ENCODE results near the gene TEF. TPM values are rescaled to one million over a fixed set of nuclear protein-coding genes. Genes with fewer than 3 reads are reported as not detected.

TEF gene
- total and polyA plus RNA-seq, 2 experiments from 2014 or later, result 2.3 to 7.2 TPM

DNA sequence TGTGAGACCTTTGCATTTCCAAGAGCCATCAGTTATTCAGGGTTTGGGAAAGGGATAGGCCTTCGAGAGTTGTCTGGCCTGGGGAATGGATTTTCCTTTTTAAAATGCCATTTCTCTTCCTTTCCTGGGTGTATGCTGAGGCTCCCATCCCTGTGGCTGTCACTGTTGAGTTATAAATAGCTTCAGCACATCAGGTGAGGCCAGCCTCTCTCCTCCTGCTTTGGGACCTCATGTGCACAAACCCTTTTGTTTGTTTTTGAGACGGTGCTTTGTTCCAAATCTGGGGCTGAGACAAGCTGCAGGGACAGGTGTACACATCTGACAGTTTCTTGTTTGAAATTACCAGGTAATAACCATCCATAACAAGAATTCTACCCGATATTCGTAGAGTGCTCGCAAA is 1.3 kb downstream of the TEF start:
- Histone ChIP-seq H3K79me2 (replicated peaks; ENCODE audit: insufficient read depth) (0 out of 2 replicates have a peak, but pooled peaks cover 3% of the 10 kb centered on the region), H3F3A (replicated peaks; ENCODE audit: low read depth) (peaks cover 18% of the 10 kb centered on the region), H3K9me2 (ENCODE audit: insufficient read depth) (no peaks in the 10 kb centered on the region), H4K20me1 (replicated peaks; ENCODE audit: insufficient read depth) (no peaks in the 10 kb centered on the region), H3K27ac (ENCODE audit: low read depth) (no peak overlapping the region), H3K36me3 (ENCODE audit: insufficient read depth) (no peaks in the 10 kb centered on the region), H3K27me3 (ENCODE audit: insufficient read depth) (no peaks in the 10 kb centered on the region), H3K4me1 (ENCODE audit: insufficient read depth) (peaks cover 27% of the 10 kb centered on the region), H3K4me2 (peak overlapping the region; percentile 93), H3K4me3 (peak overlapping the region; percentile 85), H2AFZ (no peak overlapping the region)
- Mint-ChIP-seq H3K27me3 (ENCODE audit: insufficient read depth, low read depth, poor library complexity) (peaks cover 19% of the 10 kb centered on the region), H3K9me3 (no peaks in the 10 kb centered on the region), H3K4me3 (peak overlapping the region; percentile 83), H3K4me1 (peaks cover 23% of the 10 kb centered on the region), H3K27ac (no peak overlapping the region), H3K36me3 (ENCODE audit: low read depth) (peaks cover 3% of the 10 kb centered on the region; the same call in 1 of the 3 replicates)
- ATAC-seq, result no peak
- no peak for TF ChIP-seq ZNF331 (CRISPR knock-in tag; IDR thresholded peaks at IDR 0.05; ENCODE audit: low read depth)
- no peak for TF ChIP-seq EZH2phosphoT487 (IDR thresholded peaks at IDR 0.05; ENCODE audit: unreplicated experiment)
- no peak for TF ChIP-seq ZNF114 (CRISPR knock-in tag; IDR thresholded peaks at IDR 0.05)
- TF ChIP-seq NANOG (IDR thresholded peaks at IDR 0.05; ENCODE audit: borderline replicate concordance), result no peak
- TF ChIP-seq STAT1 (IDR thresholded peaks at IDR 0.05; ENCODE audit: unreplicated experiment), result no peak
- no peak for TF ChIP-seq JUNB (IDR thresholded peaks at IDR 0.05; ENCODE audit: unreplicated experiment)
- TF ChIP-seq, protein P1, sequence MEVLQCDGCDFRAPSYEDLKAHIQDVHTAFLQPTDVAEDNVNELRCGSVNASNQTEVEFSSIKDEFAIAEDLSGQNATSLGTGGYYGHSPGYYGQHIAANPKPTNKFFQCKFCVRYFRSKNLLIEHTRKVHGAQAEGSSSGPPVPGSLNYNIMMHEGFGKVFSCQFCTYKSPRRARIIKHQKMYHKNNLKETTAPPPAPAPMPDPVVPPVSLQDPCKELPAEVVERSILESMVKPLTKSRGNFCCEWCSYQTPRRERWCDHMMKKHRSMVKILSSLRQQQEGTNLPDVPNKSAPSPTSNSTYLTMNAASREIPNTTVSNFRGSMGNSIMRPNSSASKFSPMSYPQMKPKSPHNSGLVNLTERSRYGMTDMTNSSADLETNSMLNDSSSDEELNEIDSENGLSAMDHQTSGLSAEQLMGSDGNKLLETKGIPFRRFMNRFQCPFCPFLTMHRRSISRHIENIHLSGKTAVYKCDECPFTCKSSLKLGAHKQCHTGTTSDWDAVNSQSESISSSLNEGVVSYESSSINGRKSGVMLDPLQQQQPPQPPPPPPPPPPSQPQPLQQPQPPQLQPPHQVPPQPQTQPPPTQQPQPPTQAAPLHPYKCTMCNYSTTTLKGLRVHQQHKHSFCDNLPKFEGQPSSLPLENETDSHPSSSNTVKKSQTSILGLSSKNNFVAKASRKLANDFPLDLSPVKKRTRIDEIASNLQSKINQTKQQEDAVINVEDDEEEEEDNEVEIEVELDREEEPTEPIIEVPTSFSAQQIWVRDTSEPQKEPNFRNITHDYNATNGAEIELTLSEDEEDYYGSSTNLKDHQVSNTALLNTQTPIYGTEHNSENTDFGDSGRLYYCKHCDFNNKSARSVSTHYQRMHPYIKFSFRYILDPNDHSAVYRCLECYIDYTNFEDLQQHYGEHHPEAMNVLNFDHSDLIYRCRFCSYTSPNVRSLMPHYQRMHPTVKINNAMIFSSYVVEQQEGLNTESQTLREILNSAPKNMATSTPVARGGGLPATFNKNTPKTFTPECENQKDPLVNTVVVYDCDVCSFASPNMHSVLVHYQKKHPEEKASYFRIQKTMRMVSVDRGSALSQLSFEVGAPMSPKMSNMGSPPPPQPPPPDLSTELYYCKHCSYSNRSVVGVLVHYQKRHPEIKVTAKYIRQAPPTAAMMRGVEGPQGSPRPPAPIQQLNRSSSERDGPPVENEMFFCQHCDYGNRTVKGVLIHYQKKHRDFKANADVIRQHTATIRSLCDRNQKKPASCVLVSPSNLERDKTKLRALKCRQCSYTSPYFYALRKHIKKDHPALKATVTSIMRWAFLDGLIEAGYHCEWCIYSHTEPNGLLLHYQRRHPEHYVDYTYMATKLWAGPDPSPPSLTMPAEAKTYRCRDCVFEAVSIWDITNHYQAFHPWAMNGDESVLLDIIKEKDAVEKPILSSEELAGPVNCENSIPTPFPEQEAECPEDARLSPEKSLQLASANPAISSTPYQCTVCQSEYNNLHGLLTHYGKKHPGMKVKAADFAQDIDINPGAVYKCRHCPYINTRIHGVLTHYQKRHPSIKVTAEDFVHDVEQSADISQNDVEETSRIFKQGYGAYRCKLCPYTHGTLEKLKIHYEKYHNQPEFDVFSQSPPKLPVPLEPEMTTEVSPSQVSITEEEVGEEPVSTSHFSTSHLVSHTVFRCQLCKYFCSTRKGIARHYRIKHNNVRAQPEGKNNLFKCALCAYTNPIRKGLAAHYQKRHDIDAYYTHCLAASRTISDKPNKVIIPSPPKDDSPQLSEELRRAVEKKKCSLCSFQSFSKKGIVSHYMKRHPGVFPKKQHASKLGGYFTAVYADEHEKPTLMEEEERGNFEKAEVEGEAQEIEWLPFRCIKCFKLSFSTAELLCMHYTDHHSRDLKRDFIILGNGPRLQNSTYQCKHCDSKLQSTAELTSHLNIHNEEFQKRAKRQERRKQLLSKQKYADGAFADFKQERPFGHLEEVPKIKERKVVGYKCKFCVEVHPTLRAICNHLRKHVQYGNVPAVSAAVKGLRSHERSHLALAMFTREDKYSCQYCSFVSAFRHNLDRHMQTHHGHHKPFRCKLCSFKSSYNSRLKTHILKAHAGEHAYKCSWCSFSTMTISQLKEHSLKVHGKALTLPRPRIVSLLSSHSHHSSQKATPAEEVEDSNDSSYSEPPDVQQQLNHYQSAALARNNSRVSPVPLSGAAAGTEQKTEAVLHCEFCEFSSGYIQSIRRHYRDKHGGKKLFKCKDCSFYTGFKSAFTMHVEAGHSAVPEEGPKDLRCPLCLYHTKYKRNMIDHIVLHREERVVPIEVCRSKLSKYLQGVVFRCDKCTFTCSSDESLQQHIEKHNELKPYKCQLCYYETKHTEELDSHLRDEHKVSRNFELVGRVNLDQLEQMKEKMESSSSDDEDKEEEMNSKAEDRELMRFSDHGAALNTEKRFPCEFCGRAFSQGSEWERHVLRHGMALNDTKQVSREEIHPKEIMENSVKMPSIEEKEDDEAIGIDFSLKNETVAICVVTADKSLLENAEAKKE (CRISPR knock-in tag; IDR thresholded peaks at IDR 0.05), result no peak
- TF ChIP-seq, protein P2, sequence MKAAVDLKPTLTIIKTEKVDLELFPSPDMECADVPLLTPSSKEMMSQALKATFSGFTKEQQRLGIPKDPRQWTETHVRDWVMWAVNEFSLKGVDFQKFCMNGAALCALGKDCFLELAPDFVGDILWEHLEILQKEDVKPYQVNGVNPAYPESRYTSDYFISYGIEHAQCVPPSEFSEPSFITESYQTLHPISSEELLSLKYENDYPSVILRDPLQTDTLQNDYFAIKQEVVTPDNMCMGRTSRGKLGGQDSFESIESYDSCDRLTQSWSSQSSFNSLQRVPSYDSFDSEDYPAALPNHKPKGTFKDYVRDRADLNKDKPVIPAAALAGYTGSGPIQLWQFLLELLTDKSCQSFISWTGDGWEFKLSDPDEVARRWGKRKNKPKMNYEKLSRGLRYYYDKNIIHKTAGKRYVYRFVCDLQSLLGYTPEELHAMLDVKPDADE (IDR thresholded peaks at IDR 0.05), result no peak
- TF ChIP-seq EZH2 (IDR thresholded peaks at IDR 0.05; ENCODE audit: low read depth, unreplicated experiment), result no peak
- no peak for TF ChIP-seq POLR2AphosphoS5 (IDR thresholded peaks at IDR 0.05; ENCODE audit: low read depth)
- no peak for TF ChIP-seq CREB1 (CRISPR knock-in tag; IDR thresholded peaks at IDR 0.05; ENCODE audit: low read depth)
- TF ChIP-seq, protein P3, sequence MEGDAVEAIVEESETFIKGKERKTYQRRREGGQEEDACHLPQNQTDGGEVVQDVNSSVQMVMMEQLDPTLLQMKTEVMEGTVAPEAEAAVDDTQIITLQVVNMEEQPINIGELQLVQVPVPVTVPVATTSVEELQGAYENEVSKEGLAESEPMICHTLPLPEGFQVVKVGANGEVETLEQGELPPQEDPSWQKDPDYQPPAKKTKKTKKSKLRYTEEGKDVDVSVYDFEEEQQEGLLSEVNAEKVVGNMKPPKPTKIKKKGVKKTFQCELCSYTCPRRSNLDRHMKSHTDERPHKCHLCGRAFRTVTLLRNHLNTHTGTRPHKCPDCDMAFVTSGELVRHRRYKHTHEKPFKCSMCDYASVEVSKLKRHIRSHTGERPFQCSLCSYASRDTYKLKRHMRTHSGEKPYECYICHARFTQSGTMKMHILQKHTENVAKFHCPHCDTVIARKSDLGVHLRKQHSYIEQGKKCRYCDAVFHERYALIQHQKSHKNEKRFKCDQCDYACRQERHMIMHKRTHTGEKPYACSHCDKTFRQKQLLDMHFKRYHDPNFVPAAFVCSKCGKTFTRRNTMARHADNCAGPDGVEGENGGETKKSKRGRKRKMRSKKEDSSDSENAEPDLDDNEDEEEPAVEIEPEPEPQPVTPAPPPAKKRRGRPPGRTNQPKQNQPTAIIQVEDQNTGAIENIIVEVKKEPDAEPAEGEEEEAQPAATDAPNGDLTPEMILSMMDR (conservative IDR thresholded peaks at IDR 0.05; ENCODE audit: low read depth in 2 of 2), result no peak
- TF ChIP-seq, protein P4, sequence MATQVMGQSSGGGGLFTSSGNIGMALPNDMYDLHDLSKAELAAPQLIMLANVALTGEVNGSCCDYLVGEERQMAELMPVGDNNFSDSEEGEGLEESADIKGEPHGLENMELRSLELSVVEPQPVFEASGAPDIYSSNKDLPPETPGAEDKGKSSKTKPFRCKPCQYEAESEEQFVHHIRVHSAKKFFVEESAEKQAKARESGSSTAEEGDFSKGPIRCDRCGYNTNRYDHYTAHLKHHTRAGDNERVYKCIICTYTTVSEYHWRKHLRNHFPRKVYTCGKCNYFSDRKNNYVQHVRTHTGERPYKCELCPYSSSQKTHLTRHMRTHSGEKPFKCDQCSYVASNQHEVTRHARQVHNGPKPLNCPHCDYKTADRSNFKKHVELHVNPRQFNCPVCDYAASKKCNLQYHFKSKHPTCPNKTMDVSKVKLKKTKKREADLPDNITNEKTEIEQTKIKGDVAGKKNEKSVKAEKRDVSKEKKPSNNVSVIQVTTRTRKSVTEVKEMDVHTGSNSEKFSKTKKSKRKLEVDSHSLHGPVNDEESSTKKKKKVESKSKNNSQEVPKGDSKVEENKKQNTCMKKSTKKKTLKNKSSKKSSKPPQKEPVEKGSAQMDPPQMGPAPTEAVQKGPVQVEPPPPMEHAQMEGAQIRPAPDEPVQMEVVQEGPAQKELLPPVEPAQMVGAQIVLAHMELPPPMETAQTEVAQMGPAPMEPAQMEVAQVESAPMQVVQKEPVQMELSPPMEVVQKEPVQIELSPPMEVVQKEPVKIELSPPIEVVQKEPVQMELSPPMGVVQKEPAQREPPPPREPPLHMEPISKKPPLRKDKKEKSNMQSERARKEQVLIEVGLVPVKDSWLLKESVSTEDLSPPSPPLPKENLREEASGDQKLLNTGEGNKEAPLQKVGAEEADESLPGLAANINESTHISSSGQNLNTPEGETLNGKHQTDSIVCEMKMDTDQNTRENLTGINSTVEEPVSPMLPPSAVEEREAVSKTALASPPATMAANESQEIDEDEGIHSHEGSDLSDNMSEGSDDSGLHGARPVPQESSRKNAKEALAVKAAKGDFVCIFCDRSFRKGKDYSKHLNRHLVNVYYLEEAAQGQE (IDR thresholded peaks at IDR 0.05; ENCODE audit: unreplicated experiment), result no peak
- DNase-seq (ENCODE audit: low spot score), result no peak
